Amygdala (tissue), 56 donors: ENCODE results near the gene FOXO6.
A peak's percentile ranks its signal among the peaks of the same experiment; 100 is the strongest.

Experiments
- DNase-seq, 56 donors: peaks; one replicate each; lab custom pipeline; 2025; lab: John Stamatoyannopoulos, UW

The FOXO6 gene

GRCh38 chr1:41349361-41350054 lies 11.7 kb upstream of the FOXO6 start:
- DNase-seq = no peak

DNA sequence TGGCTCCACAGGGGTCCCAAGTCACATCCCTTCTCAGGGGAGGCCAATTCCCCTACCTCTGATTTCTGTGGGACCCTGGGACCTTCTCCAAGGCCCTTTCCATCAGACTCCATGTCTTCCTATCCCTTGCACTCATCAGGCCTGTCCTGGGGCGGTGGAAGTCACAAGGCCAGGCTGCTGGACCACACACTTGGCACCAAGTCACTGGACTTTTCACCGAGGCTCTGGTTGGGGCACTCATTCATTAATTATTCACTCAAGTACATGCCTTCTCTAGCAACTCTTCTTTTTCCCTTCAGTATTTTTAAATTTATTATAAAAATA lies 11.2 kb upstream of the FOXO6 start:
- DNase-seq = no peak

- no peak for DNase-seq
These were observed 9.7 kb upstream of the FOXO6 start for GRCh38 chr1:41351262-41352151.

DNA sequence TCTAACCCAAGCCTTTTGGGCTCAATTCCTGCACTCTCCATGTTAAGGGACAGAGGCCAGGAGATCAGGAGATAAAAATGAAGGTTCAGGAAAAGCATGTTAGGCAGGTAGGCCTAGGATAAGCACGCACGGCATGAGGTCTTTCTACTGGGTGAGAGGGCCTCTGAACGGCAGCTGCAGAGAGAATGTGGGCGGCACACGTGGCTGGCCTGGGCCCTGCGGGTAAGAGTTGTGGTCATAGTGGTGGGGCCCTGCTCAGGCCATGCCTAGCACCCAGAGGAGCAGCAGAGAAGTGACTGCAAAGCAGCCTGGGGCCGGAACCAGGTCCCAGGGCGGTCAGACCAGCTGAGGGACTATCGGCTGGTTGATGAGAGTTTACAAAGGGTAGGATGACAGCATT lies 7.5 kb upstream of the FOXO6 start:
- no peak for DNase-seq

DNA sequence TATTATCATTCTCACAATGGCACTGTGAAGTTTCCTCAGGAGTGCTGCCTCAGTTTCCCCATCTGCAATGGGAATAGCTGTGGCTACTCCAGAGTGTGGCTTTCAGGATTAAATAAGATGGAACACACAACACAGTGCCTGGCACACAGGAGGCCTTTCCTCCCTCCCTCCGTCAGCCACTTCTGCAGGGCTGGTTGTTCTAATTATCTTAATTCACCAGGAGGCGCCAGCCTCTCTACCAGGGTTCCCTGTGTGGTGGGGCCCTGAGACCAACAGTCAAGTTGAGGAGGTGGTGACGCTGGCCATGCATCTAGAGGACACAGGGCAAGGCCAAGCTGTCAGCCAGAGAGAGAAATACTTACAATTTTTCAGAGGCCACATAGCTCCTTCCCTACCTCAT lies 6.3 kb upstream of the FOXO6 start:
- no peak for DNase-seq

- no peak for DNase-seq
These were observed 5.9 kb upstream of the FOXO6 start for GRCh38 chr1:41355356-41355755.

GRCh38 chr1:41355761-41356160 lies 5.5 kb upstream of the FOXO6 start:
- DNase-seq = no peak

DNA sequence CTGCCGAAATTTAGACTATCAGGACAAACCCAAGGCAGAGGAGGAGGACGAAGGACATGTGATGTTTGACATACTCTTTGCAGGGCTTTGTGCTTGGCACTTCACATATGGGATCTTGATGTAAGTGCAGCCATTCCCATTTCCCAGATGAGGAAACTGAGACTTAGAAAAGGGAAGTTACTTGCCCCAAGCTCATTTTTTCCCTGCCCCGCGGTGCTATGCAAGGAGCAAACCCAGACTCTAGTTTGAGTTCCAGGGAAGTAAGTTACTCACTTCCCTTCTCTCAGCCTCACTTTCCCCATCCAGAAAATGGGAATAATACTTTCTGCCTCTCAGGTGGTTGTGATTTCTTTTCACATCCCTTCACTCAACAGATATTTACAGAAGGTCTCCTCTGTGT lies 4.5 kb upstream of the FOXO6 start:
- DNase-seq = no peak

GRCh38 chr1:41357451-41358101 lies 3.7 kb upstream of the FOXO6 start:
- no peak for DNase-seq

- DNase-seq = peak in 1 of 56 donors; percentile 24
These were observed 2.9 kb upstream of the FOXO6 start for GRCh38 chr1:41358131-41359021.

- no peak for DNase-seq
These were observed 1.8 kb upstream of the FOXO6 start for GRCh38 chr1:41359211-41360073.

- no peak for DNase-seq
These were observed 1.0 kb upstream of the FOXO6 start for GRCh38 chr1:41360074-41360785.

GRCh38 chr1:41361495-41362356 lies 492 bp downstream of the FOXO6 start:
- DNase-seq = peak in 5 of 56 donors; percentile 44 to 53 (median 50)

GRCh38 chr1:41362357-41362721 lies 1.1 kb downstream of the FOXO6 start:
- peak in 1 of 56 donors; percentile 30 for DNase-seq

- DNase-seq = no peak
These were observed 1.7 kb downstream of the FOXO6 start for GRCh38 chr1:41362749-41363590.

DNA sequence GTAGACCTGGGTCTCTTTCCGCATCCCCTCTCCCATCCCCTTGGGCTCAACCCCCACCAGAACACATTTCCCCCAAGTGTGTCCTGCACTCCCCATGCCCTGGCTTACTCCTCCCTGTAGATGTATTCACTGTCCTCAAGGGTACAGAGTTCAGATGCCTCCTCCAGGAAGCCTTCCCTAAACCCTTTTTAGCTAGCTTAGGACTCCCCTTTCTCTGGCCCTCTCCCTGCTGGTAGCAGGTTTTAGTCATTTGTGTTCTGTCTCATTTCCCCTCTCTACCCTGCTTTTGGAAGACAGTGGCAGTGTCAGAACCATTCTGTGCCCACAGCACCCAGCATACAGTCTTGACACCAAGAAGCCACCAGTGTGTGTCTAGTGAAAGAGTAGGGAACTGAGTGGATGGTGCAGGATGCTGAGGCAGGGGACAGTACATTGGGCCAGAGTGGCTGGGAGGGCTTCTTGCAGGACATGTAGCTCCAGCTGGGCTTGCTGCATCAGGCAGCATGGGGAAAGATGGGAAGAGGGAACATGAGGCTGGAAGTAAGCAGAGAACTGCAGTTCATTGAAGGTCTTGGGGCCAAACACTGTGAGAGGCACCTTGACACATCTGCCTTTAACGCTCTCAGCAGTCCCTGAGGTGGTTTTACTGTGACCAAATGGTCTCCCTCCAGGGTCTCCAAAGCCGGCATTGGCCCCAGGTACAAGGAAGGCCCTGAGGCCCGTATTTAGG lies 2.5 kb downstream of the FOXO6 start:
- no peak for DNase-seq
